GM21390 (cell line): ENCODE data around the gene AGAP1.

Source experiments
- ATAC-seq: cut with Tn5 transposase; IDR thresholded peaks from one replicate; pipeline ENCODE4 v1.9.1; 2021; ENCODE audit not compliant: unreplicated experiment

AGAP1 gene

DNA sequence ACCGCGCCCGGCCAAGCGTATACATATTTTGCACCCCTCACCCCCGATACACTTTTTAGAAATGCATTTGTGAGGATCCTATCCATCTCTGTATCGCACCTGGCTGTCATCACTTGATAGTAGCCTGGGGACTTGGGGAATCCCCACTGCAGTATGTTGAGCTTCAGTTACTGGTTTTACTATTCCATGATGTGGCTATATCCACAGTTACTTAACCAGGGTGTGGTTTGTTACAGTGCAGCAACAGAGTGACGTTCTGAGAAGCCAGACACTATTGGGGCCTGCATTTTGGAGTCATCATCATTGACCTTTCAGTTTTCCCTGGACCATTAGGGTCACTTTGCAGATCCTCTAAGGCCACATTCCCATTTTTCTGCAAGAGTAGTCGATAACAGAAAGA, 212.7 kb downstream of the AGAP1 start:
- ATAC-seq, result no peak

DNA sequence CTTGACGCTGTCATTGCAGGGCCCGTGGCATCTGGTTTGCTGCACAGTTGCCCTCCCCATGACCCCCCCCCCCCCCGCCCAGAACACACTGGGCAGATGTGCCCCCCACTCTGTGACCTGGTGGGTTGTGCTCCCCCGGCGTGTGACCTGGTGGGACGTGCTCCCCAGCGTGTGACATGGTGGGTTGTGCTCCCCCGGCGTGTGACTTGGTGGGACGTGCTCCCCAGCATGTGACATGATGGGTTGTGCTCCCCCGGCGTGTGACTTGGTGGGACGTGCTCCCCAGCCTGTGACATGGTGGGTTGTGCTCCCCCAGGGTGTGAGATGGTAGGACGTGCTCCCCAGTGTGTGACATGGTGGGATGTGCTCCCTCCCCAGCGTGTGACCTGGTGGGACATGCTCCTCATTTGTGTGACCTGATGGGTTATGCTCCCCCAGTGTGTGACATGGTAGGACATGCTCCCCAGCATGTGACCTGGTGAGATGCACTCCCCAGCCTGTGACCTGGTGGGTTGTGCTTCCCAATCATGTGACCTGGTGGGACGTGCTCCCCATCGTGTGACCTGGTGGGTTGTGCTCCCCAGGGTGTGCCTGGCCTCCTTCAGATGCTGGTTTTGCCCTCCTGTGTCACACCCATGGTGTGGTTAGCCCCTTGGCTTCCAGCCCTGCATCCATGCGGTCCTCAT, 213.7 kb downstream of the AGAP1 start:
- no peak for ATAC-seq

DNA sequence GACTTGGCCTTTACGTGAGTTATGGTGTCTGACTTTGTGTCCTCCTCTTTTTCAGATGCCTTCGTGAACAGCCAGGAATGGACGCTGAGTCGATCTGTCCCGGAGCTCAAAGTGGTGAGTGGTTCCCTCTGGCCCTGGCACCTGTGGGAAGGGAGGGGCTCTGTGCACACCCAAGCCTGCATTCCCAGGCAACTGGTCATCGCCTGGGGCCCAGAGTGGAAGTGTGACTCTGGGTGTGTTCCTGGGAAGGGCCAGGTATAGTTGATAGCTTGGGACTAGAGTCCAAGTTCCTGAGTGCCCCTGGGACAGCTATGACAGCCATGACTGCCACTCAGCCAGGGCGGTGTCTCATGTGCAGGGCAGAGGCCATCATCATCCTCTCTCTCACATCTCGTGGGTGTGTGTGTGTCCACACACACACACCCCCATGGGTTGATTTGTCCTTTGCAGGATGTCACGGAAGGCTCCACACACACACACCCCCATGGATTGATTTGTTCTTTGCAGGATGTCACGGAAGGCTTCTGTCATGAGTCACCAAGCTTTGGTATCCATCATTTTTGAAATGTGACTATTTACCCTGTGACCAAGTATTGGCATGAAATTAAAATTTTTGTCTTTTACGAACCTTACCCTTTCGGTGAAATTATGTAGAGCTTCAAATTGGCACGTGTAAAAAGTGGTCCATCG, 215.4 kb downstream of the AGAP1 start:
- no peak for ATAC-seq

DNA sequence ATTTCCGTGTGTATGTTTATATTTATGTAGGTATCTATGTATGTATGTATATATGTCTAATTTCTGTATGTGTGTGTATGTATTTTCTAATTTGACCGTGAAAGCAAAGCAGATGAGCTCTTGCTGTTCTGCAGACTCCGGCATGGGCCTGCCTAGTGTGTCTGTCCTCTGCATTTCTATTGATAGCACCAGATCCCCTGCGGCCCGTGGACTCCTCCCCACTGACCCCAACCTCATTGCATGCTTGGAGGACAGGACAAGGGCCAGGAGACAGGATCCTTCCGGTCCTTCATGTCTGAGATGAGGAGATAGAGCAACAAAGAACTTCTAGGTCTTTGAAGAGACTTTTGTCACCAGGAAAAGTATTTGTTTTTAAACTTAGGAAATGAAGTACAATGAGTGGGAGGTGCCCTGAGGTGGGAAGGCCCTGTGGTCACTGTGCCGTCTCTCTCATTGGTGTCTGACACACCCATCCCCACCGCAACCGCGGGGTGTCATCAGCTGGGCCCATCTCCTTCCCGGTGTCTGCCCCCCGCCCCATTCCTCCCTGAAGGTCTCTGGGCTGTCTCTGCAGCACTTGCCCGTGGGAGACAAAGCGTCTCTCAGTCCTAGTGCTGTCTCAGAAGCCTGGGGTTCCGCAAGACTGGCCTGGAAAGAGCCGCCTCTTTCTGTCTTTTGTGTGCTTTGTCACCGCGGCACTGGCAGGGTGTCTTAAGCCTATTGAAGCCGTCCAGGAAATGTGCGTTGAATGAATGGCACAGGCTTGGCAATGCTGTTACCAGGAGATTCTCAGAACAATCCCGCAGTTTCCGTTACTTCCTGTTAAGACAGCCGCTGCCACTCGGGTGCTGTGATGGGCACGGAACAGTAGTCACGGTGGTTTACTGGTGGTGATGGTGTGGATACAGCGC, 216.4 kb downstream of the AGAP1 start:
- ATAC-seq, result no peak

DNA sequence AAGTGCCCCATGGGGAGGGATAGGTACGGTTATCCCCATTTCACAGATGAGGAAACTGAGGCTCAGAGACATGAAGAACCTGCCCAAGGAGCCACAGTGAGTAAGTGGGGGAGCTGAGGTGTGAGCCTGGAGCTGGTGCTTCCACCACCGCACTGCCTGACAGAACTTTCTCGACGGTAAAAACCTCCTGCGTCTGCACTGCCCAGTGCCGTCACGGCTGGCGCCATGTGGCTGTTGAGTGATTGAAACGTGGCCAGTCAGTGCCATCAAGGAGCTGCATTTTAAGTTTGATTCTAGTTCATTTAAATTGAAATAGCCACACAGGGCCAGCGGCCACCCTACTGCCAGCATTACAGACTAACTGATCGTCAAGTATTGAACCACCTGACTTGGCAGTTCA, 217.1 kb downstream of the AGAP1 start:
- ATAC-seq, result no peak

DNA sequence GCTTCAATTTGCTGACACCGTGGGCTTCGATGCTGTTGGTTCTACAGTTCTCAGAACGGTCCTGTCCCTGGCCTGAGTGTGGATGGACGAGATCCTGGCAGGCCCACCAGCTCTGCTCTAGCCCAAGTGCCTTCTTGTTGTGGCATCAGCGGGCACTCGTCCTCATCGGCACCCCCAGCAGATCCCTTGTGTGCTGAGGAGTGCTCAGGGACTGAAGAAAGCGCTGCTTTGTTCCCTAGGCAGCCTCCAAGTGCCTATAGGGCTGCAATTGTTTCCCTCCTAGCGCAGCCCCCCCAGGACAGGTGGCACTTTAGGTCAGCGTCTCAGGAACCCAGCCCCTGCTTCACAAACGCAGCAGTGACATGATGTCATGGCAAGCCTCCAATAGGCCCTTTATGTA, 217.7 kb downstream of the AGAP1 start:
- ATAC-seq, result no peak

DNA sequence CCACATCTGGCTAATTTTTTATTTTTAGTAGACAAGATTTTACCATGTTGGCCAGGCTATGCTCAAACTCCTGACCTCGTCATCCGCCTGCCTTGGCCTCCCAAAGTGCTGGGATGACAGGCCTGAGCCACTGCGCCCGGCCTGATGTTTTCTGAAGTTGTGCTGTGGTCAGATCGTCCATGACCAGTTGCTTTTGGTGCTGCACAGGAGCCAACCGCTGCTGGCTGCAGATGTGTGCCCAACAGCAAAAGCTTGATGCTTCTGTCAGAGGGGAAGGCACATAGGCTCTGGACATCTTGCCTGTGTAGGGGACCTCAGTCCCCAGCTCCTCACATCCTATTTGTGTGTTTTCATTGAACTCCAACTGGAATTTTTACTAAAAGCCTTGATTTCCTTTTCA, 218.3 kb downstream of the AGAP1 start:
- ATAC-seq, result no peak

DNA sequence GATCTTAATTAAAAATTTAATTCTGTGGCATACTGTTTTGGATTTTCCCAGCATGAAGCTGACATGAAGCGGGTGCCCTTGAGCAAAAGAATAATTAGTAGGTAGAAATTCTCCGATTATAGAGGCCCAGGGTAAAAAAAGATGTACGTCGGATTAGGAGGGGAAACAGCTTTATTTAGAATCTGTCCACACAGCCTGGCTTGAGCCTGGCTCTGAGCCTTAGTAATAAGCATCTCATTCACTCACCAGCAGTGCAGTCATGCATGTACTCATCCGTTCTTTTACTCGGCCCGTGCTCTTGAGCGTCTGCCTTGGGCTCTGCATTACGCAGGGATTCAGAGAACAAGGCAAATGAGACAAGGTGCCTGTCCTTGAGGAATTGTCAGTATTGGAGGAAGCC, 219.3 kb downstream of the AGAP1 start:
- no peak for ATAC-seq

DNA sequence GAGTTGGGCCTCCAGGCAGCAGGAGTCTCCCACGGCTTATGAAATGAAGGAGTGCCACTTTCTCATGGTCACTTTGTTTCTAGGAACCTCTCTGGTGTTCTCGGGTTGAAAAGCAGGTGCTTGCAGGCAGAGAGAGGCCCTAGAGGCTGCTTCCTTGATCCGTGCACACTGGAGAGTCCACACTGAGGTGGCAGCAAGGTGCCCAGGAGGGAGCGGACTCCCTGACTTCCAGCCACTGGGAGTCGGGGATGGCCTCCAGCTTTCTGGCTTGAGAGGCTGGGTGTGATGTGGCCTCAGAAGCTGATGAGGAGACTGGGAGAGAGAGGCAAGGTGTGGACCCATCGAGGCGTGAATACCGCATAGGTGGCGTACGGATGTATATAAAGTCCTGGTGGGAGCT, 221.8 kb downstream of the AGAP1 start:
- ATAC-seq, result no peak

DNA sequence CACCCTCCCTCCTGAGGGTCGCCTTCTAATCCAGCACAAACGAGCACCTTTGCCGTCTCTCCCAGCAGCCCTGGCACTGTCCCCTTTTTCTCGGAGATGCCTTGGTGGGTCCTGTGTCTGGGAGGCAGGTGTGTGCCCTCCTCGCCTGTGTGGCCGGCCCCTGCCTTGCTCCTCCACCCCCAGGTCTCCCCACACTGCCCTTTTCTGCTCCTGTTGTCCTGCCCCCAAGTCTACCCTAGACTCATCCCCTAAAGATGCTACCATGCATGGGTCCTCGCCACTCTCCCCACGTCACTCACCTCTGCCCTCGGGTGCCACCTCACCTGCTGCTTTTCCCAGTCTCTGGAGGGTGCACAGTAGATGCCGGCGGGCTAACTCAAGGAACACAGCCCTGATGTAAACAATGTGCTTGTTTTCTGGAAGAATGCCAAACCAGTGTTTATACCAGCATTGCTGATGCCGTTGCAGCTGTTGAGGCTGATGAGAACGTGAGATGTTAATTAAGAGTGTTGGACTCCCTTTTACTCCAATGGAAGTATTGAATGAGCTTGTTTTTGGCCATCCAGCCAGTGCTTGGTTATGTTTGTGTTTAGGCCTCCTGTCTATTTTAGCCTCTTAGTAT, 223.1 kb downstream of the AGAP1 start:
- no peak for ATAC-seq

DNA sequence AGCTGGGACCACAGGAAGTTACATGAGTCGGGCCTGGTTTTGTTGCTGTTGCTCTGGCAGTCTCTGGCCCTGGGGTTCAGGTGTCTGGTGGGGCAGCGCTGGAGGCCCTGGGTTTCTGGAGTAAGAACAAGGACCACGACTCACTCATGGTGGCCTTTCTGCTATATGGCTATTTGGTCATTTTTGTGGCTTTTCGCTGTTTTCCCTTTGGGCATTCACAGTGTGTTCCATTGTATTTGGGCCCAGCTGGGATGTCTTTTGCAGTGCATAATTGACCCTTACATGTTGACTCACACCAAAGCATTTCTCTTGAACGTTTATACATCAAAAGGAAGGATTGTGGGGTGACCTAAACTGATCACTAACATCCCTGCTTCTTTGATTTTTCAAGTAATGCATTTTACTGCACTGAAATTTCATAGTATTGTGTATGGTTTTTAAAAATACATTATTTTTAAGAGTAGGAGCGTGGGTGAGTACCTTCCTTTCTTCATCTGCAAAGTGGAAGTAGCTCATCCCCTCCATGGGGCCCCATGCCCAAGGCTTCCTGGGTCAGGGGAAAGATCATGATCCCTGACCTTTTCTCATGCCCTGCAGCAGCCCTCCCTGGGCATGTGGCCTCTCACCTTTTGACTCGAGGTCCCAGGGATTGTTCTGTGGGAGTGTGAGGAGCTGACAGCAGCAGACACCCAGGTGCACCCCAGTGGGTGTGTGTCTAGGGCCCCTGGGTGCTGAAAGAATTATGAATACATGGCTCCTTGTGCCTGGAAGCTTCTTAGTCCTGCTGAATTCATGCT, 225.5 kb downstream of the AGAP1 start:
- no peak for ATAC-seq

DNA sequence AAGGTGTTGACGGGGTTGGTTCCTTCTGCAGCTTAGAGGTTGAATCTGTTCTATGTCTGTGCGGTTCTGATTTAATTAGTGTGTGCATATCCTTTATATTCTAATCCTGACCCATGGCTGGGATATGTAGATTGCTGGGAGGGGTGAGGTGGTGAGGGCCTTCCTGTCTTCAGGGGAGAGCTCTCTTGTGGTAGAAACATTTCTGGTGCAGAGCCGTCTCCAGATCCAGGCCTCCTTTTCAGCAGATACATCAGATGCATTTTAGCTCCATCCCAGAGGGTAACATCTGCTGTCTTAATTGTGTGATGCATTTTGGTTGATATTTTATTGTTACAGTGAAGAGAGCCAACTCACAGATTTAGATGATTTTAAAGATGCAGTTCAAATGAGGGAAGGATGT, 227.8 kb downstream of the AGAP1 start:
- ATAC-seq, result no peak

DNA sequence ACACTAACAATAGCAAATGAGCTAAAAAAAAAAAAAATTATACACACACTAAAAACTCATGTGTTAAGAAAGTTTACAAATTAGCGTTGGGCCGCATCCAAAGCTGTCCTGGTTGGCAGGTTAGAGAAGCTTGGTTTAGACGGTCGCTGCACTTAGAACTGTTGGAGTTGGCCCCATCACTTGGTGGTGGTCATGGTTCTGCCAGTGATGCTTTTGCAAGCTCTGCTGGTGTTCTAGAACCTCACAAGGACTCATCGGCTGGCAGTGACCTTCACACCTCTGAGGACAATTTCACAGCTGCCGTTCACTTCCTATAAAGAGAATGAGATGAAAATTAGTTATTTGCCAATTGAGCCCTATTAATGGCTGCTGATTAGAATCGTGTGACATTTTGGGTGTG, 229.0 kb downstream of the AGAP1 start:
- ATAC-seq, result no peak

DNA sequence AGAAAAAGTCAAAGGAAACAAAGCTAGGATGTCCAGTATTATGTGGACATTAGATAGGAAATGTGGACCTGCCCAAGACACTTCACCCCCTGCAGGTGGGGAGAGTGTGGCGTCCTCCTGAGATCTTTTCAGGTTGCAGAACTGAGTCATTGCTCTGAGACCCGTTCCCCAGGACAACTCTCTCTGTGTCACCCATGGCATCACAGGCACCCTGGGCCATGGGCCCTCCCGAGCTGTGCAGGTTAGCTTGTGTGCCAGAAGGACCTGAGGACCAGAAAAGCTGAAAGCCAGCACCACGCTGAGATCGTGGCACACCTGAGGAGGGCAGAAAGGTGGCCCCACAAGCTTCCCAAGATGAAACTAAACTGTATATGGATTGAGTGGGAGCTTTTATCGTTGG, 229.5 kb downstream of the AGAP1 start:
- no peak for ATAC-seq

DNA sequence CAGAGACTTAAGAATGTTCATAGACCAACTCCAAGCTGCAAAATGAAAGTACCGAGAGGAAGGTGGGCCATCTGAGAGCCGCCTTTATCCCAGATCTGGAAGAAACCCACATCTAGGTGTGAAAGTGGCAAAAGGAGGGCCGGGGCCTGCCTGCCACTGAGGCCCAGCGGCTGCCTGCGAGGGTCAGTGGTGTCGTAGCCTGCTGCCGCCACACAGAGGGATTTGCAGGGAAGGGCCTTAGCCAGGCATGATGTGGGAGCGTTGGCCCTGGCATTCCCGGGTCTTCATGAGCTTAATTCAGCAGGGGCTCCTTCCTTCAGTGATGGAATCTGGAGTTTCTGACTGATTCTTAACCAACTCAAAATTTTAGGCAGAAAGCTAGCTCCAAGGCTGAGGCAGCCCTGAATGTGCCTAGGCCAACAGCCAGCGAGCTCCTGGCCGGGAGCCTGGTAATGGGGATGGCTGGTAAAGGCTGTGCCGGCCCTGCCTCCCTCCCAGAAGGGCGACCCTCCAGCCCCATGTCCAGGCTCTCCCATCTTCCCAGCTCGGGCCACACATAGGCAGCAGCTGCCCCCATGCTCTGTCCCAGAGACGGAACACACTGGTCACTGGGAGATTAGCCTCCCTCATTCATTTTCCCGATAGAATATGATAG, 230.1 kb downstream of the AGAP1 start:
- ATAC-seq, result no peak

DNA sequence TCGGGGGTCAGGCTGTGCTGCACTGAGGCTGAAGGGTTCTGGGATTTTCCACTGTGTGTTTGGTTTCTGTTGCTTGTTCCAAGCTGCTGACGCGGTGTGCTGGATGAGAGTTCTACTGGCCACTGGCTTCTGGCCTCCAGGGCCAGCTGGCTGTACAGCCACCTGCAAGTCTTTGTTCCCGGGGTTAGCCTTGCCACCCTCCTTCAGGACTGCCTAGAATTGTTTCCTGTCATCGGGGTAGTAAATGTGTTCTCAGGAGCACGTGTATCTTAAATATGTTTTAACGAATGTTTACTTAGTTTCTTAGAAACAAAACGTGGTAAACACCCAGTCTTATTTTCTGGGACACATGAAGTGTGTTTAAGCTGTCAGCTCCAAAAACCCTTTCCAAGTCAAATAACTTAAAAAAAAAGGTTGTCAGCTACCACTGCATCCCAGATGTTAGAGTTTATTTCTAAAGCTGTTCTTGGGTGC, 231.2 kb downstream of the AGAP1 start:
- no peak for ATAC-seq

DNA sequence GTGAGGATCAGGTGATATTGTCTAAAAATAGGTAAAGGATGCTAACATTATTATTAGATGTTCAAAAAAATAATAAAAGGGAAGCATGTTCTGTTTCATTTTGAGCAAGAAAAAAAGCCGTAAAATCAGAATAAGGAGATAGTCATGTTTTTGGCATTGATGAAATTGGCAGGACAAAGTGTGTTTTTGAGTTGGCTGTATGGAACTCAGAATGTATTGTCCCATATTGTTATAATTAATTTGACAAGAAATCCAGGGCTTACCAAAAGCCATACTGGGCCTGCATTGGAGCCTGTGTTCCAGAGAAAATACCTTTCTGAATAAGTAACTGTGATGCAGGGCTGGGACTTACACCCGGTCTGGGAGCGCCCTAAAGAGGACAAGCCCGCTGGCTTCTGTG, 232.0 kb downstream of the AGAP1 start:
- no peak for ATAC-seq

DNA sequence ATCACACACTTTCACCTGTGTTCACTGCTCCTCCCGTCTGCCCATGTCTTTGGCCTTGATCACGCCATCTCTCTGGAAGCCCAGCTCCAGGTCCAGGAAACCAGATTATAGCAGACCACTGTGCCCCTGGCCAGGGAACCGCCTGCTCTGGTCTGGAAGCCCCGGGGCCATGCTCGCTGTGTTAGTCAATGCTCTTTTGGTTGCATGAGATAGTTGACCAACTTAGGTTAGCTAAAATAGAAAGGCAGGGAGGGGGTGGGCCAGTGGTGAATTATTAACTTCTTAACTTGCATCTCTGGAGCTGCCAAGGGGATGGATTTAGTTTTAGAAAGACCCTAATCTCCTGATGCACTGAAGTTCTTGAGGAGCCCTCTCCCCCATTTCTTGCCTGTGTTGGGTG, 232.7 kb downstream of the AGAP1 start:
- ATAC-seq, result no peak

DNA sequence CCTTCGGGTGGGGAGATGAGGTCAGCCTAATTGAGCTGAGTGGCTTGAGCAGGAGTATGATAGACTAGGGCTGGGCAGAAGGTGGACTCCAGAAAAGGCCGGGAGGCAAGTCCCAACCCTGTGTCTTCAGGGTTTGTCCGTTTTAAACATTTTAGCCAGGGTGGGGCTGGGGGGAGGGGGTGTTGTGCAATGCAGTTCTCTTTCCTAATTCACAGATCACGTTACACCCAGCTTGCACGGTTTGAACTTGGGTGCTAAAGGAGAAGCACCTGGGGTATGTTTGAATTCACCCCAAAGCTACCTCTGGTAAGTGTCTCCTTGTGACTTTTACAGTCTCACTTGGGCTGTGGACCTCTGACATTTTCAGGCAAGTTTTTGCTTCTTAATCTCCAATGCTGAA, 233.3 kb downstream of the AGAP1 start:
- no peak for ATAC-seq
